ENCODE results near the gene SCTR.

Gene SCTR

DNA sequence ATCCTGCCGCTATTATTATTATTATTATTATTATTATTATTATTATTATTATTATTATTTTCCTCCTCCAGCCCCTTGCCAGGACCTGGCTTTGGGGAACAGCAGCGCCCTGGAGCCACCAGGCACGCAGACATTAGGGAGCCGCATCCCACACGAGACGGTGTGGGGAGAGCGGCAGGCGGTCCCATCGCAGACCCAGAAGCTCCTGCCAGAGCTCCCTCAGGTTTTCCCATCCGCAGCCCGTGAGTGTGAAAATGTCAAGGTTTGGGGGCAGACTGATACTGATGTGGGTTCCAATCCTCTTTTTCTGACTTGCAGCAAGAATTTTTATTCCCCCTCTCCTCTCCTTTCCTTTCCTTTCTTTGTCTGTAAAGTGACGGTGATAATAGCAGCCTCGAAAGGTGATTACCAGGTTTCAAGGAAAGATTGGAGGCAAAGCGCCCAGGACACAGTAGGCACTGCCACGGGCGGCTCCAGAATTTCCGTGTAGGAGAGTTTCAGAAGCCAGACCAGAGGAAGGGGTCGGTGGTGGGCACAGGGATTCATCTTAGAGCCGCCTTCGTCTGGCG, 816 bp downstream of the SCTR start:
- no peak for DNase-seq (ENCODE audit: low spot score)

DNA sequence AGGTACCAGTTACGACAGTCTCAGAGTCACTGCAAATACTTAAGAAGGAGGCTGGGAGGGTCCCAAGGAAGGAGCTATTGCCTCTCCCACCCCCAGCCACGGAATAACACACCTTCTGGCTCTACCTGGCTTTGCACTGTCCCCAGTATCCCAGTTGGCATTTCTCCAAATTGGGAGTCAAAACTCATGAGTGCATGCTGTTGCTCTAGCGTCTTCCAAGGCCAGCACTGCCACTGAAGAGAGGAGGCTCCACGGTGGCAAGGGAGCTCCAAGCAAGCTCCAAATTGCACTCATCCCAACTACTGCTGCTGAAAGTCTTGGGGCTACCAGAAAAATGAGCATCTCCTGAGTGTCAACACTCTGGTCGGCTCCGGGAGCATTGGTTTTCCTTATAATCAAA, 1.6 kb downstream of the SCTR start:
- DNase-seq (ENCODE audit: low spot score) = no peak

DNA sequence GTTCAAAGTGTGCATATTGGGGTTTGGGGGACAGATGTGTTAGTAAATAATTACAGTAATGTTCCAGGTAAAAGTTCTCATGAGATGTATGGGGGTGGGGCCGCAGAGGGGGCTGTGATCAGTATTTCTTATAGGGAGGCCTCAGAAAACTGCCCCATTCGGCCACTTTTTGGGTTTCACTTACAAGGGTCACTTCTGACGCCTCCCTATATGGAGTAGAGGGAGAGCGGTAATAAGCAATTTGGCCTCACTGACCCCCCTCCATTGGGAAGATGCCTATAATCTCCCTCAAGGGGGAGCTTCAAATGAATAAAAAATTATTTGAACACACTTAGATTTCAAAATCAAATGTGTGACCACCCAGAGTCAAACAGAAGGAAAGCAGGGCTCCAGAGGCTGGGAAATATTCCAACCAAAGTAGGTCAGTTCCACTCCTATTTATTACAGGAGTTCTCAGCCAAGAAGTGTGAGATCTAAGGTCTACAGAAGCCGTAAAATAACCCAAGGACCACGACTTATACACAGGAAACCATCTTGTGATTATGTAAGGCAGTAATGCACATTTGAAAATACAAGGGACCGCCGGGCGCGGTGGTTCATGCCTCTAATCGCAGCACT, 2.7 kb downstream of the SCTR start:
- no peak for DNase-seq (ENCODE audit: low spot score)

DNA sequence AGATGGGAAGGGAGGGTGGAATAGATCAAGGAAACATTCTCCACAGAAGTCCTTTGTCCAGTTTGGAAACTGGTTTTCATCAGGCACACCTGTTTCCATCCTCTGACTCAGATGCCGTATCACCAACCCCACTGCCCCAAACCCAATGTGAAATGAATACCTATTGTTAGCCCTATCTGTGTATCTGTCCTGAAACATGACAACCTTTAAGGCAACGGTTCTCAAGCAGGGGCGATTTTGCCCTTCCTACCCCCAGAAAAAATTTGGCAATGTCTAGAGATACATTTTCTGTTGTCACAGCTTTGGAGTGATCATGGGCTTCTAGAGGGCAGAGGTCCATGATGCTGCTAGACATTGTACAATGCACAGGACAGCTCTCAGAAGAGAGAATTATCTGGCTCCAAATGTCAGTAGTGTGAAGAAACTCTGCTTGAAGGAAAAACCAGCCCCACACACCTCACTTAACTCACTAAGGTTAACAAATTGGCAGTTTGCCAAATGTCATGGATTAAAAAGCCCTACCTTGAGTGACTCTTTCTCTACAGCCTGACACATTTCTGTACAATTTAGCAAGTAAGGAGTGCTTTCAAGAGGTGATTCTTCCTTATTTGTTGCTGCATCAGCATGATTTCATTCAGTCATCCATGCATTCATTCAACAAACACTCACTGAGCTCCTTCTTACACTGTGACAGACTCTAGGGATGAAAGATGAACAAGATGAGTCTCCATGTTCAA, 3.4 kb downstream of the SCTR start:
- no peak for DNase-seq (ENCODE audit: low spot score)

DNA sequence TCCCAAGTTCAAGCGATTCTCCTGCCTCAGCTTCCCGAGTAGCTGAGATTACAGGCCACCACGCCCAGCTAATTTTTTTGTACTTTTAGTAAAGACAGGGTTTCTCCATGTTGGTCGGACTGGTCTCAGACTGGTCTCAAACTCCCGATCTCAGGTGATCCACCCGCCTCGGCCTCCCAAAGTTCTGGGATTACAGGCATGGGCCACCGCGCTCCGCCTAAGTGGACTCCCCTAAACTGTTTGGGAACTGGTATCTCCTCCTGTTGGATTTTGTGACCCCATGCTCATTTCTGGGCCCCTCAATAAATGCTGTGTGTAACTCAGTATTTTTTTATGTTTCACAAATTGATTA, 5.2 kb downstream of the SCTR start:
- DNase-seq (ENCODE audit: low spot score) = no peak

DNA sequence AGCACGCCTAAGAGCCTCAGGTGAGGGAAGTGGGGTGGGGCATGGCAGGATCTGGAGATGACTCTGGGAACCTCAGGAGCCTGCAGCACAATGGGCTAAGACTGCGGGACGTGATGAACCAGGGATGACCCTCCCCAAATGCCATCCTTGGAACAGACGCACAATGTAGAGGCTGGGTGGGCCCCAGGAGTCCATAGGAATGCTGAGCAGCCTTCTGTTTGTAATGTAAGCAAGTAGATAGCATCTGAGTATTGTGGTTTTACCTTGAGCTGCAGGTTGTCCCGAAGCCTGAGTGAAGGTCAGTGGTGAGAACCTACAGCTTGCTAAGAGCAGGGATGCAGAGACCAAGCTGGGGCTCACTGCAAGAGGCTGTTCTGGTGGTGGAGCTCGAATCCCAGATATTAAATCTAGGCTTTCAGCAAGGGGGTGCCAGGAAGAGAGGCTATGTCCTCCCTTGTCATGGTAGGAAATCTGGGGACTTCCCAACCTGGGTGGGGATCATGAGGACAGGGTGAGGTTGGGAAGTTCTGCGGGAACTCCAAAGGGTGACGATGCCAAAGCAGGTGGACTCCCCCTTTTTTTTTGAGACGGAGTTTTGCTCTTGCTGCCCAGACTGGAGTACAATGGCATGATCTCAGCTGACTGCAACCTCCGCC, 5.8 kb downstream of the SCTR start:
- no peak for DNase-seq (ENCODE audit: low spot score)

DNA sequence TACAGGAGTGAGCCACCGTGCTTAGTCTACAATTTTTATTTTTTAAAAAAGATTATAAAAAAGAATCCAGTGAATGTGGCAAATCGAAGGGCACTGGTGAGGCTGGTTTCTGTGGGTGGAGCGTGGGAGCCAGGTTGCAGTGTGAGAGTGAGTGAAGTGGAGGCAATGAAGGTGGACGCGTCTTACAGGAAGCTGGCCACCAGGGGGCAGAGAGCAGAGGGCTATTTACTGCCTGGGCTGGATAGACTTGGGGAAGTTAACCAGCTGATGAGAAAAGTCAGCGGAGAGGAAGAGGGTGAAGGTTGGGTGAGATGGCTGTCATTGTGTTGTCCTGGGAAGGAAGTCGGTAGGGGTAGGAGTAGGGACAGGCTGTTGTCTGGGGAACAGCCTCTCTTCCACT, 6.8 kb downstream of the SCTR start:
- peak; percentile 32 for DNase-seq (ENCODE audit: low spot score)

DNA sequence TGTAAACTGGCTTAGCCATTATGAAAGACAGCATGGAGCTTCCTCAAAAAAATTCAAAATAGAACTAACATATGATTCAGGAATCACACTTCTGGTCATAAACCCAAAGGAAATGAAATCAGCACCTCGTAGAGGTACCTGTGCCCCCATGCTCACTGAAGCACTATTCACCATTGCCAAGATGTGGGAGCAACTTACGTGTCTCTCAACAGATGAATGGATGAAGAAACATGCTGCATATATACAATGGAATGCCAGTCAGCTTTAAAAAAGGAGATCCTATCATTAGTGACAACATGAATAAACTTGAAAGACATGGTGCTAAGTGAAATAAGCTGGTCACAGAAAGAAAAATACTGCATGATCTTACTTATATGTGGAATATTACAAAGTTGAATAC, 8.2 kb downstream of the SCTR start:
- no peak for DNase-seq (ENCODE audit: low spot score)

DNA sequence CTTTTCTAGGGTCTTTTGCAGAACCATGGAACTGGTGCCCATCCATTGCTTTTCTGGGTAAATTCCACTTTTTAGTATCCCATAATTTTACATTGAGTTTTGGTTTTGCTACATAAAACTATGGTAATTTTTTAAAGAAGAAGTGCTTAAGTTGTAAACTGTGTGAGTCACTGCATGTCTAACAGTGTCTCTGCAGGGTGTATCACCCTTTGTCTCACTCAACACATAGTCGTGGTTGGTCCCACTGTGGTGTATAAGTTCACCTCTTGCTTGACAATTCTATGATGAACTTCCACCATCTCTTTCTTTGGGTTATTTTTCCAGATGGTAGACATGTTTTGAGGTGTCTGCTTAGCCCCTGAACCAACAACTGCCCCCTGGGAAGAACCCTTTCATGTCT, 10.5 kb downstream of the SCTR start:
- no peak for DNase-seq (ENCODE audit: low spot score)

DNA sequence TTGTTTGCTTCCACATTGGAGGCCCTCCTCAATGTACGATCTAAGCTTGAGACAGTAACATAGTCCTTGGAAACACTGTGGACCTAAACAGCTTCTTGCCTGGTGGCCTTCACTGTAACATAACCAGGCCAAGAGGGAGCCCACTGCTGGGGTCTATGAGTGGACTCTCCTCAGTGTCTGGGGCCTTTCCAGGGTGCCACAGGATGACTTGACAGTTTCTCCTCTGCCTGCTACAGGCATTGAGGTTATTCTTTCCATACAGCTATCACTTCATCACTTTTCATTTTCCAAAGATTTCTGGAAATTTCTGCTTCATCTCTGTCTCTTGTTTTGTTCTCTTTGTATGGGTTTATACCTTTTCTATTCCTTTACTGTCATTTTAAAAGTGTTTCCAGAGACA, 11.3 kb downstream of the SCTR start:
- DNase-seq (ENCODE audit: low spot score) = no peak

DNA sequence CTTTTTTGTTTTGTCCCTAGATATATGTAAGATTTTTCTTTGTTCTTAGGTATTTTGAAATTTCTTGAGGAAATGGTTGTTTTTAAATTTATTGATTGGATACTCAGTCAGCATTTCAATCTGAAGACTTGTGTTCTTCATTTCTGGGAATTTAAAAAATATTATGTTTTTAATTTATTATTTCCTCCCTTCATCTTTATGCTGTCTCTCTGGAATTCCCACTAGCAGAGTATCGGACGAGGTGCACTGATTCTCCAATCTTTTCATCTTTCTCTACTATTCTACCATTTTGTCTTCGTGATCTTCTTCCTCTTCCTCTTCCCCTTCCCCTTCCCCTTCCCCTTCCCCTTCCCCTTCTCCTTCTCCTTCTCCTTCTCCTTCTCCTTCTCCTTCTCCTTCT, 12.3 kb downstream of the SCTR start:
- DNase-seq (ENCODE audit: low spot score) = no peak

DNA sequence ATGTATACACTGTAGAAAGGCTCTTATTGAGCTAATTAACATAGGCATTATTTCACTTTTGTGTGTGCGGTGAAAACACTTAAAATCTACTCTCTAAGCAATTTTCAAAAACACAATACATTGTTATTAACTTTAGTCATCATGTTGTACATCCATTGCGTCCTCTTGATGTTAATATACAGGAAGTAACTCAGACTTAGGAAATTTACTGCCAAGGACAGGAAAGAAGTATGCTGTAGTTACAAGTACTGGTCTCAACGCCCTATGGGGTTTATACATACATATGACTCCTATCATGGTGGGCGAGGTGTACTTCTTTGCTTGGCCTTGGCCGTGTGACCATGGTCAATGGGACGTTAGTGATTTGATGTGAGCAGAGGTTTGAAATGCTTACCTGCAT, 15.5 kb downstream of the SCTR start:
- DNase-seq (ENCODE audit: low spot score) = no peak

DNA sequence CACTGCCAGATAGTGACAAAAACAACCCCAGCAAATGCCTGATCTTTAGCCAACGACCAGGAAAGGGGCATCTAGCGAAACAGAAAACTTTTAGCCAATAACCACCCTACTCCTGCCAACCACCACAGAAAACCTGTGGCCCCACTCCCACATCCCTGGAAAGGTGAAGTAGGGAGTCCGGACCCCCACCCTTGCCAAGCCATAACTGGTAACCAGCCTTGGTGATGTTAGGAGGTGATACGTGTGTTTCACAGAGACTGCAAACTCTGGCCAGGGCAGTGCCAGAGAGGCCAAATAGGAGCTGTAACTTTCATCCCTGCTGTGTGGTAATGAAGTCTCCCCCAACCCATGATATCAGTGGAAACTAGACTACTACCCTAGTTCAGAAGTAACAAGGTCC, 27.6 kb downstream of the SCTR start:
- DNase-seq (ENCODE audit: low spot score) = no peak

DNA sequence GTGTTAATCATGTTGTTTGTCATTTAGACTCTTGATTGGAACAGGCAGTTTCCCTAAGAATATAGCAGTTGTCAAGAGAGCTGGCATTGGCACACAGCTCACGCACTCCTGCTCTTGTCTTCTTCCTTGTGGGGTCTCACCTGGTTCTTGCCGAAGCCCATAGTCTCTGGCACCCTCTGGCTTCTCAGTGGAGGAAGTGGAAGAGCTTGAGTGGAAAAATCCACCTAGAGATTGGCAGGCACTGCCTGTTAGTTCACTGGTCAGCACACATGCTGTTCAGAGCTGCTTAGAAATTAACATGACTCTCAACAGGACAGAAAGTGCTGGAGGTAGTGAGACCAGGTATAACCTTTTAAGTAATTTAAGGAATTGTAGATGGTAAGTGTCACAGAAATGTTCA, 28.3 kb downstream of the SCTR start:
- DNase-seq (ENCODE audit: low spot score) = no peak

DNA sequence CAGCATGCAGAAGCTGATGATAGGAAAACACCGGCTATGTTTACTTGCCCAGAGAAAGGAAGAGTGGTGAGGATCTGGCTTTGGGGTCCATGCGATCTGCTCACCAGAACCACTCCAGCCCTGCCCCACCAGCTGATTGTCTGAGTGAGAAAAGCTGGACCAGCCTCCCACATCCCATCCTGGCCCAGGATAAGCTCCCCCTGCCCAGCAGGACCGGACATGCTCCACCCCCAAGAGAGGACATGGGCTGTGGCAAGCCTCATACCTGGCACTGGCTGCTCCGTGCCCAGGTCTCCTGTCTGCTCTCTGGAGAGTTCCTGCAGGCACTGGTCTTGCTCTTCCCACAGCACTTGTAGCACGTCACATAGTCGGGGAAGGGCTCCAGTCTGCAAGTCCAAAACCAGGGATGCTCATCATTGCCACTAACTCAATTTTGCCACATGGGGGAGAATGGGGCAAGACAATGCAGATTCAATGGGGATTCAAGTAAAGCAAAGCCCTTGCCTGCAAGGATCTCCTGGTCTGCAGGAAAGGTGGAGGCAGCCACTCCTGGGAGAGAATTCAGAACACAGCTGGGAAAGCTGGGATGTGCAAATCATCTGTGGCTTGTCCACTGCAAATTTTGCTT, 30.0 kb downstream of the SCTR start:
- DNase-seq (ENCODE audit: low spot score) = no peak

DNA sequence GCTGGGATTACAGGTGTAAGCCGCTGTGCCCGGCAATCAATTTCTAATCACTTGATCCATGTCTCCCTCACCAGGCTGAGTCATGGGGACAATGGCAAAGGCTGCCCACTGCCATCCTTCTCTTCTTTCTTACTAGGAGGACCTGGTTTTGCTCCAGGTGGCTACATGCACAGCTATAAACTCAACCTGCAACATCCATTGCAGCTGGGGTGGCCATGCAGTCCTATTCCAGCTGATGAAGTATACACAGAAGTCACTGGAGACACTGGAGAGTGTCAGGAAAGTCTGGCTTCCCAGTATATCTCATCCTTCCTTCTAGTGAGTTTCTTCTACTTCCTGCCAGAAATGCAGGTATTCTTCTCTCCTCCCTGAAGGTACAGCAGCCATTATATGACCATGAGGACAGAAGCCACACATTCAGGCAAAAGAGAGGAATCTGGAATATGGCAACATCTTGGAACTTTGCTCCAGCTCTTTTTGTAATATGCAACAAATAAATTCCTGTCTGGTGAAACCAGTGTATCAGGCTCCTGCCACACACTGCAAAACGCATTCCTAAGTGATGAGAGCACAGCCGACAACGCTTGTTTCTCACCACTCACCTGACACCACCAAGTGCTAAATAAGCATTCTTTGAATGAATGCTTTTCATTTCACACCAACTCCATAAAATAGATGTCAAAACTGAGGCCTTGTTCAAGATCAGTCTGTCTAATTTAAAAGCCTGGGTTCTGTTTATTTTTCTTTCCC, 32.3 kb downstream of the SCTR start:
- no peak for DNase-seq (ENCODE audit: low spot score)

DNA sequence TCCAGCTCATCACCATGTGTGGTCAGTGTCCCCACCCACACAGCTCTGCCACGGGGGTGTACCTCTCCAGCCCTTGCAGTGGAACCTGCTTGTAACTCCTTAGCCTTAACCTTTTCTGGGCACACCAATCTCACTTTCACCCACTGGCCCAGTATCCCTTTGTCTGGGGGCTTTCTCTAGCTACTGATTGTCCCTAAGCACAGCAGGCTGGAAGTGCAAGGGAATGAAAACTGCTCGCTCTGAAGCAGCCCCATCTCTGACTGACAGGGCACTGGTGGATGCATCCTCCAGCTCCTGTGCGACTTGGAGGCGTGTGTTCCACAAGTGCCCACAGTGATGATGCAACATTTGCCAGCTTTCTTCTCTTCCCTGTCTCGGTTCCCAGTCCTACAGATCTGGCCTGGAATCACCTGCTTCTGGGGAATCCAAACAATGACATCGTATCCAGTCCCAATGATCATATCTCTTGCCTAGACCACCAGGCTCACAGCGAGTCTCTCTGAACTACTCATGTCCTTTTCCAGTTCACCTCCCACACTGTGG, 33.6 kb downstream of the SCTR start:
- no peak for DNase-seq (ENCODE audit: low spot score)

DNA sequence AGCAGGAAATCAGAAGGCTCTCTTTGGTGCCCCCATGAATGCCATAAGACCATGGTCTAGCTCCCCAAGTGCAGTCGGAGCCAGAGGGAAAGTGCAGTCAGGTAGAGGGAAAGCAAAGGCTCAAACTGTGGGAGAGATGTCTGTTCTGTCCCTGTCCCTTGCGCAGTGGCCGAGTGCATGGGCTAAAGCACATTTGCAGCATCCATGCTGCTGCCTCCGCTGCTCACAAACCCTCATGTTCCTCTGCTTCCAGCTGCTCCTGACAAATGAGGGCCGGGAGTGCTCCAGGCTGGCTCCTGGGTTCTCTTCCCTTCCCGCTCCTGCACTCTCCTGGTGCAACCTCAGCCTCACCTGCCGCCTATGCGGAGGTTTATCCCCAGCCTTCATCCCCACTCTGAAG, 34.2 kb downstream of the SCTR start:
- DNase-seq (ENCODE audit: low spot score) = no peak

DNA sequence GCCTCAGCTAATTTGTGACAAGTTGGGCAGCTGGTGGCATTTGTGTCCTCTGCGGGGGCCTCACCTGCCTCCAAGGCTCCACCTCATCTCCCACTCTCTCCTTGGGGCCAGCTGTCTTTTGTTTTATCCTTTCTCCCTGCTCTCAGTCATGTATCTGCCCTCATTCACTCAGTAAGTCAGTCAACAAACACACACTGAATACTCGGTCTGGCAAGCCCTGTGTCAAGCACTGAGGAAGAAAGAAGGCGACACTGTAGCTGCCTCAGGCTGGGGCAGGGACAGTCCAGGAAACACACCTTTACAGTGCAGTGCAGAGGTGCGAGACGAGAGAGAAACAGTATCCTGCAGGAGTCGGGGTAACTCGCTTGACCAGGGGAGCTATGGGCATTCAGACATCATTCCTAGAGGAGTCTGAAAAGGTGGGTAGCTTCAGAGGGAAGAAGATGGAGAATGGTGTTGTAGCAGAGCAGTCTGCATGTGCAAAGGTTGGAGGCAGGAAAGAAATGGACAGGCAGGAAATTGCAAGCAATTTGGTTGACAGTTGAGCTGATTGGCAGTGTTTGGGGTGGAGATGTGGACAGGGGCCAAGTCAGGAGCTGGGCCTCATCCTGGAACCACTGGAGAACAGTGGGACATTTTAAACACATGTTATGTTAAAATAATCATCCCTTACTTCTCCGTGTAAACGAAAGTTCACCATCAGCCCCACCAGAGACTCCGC, 34.9 kb downstream of the SCTR start:
- no peak for DNase-seq (ENCODE audit: low spot score)

DNA sequence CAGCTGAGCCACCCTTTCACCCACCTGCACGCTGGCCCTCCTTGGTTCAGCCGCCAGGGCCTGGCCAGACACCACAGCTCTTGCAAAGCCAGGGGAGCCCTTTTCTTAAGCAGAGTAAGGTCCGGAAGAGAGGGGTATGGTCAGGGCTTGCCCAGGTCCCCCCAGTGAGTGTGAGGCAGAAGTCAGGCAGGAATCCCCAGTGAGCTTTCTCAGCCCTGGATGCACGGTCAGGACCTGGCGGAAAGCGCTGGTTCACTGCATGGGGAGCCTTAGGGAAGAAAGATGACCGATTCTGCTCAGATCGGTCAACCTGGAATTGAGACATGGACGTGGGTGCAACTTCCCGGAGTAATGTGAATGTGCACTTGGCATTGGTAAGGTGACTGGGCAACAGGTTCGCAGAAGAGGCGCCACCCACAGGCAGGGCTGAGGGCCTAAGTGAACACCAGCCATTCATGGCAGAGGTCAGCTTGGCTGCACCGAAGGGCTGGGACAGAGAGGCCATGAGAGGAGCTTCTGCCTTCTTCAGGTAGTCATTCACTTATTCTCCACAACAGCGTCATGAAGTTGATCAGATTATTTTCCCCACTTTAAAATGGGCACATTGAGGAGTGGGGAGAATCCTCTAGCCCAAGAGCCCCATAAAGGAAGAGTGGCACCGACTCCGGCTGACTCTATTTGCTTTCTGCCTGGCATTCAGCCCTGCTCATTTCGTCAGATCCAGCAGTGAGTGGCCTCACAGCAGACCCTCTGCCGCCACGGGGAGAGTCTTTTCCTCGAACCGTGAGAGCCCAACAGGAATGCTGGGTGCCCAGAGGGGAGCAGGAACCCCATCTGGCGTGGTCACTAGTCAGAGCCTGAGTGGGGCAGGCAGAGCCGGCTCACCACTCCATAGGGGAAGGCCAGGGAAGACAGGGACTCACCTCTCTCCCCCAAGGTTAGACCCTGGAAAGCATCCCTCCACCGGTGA, 35.8 kb downstream of the SCTR start:
- DNase-seq (ENCODE audit: low spot score) = no peak
